Peyer's patch (tissue), 4 donors: ENCODE measurements around the gene INTU. TPM values are rescaled to one million over a fixed set of nuclear protein-coding genes. Genes with fewer than 3 reads are reported as not detected.

ENCODE experiments used
- DNase-seq, 3 donors: peaks; one replicate each; pipeline ENCODE4 v3.0.0-alpha.2; 2017 to 2019
- H3K27ac ChIP-seq, 4 donors: fragments of 200-600 bp; sonication (generic); one replicate each; pipeline ENCODE4 v1.5.1; 2016 to 2019
- H3K27me3 ChIP-seq, 2 donors: fragments of 200-600 bp; sonication (generic); one replicate each; pipeline ENCODE4 v1.5.1; 2019
- H3K36me3 ChIP-seq, 3 donors: fragments of 200-600 bp; sonication (generic); one replicate each; pipeline ENCODE4 v1.5.1; 2016 to 2019
- H3K4me1 ChIP-seq, 4 donors: fragments of 200-600 bp; sonication (generic); one replicate each; pipeline ENCODE4 v1.5.1; 2016 to 2019
- H3K4me3 ChIP-seq, 4 donors: fragments of 200-600 bp; sonication (generic); 1 replicate in 3 of 4; 2 replicates in 1 of 4; pipeline ENCODE4 v1.5.1; 2016 to 2019; ENCODE audit warnings: mild to moderate bottlenecking in 1 of 4
- H3K9me3 ChIP-seq, 4 donors: fragments of 200-600 bp; sonication (generic); one replicate each; pipeline ENCODE4 v1.5.1; 2016 to 2019; ENCODE audit warnings: mild to moderate bottlenecking in 1 of 4
- POLR2A ChIP-seq, 2 donors: fragments of 450-650 bp; IDR thresholded peaks; one replicate each; pipeline ENCODE4 v1.5.1; 2017; ENCODE audit warnings: antibody characterized with exemption in 2 of 2, mild to moderate bottlenecking in 2 of 2, moderate library complexity in 2 of 2
- total RNA-seq, 4 donors: library from RNA; depleted of rRNA; stranded (reverse); fragments of >200 nt; gene quantifications; one replicate each; pipeline ENCODE4 v1.1.0, GENCODE V29; 2016
- TF ChIP-seq, protein P1 (sequence below), 6 experiments: fragments of 450-650 bp in 4 of 6; fragments of 200-600 bp in 2 of 6; sonication (generic) in 1 of 6; IDR thresholded peaks; one replicate each; pipeline ENCODE4 v1.5.1; 2017 to 2019; ENCODE audit warnings: antibody characterized with exemption in 6 of 6, mild to moderate bottlenecking in 3 of 6, moderate library complexity in 1 of 6

The INTU gene
- total RNA-seq, 4 donors from 2014 or later, result 1.6 to 14.9 (median 2.3) TPM

DNA sequence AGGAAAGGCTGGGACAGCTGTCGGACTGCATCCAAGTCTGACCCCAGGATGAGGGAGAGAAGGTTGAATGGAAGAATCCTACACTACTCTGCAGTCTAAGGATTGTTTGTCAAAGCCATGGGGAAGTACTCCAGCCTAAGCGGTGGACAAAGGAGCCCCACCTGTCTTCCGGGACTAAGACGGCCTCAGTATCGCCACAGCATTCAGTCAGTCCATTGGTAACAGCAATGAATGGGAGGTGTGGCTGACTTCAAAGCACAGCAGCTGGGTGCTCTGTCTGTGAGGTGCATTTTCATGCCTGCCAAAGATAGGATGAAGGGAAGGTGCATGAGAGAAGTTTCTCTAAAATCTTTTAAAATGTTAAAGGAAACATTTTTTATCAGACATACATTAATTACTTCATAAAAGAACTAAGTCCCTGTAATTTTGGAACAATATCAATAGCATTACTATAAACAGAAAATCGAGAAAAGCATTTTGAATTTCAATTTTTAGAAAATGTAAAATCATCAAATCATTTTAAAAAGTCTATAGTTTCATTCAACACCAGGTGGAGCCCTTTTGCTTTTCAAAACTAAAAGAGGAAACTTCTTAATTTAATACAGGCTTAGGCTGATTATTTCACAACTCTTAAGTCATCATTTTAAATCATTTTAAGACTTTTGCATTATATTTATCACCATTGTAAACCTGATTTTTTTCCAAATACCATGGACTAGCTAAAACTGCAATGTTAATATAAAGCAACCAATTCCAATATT lies 27.6 kb upstream of the INTU start:
- no peaks in the 10 kb centered on the region for H3K9me3 ChIP-seq
- TF ChIP-seq, protein P1, sequence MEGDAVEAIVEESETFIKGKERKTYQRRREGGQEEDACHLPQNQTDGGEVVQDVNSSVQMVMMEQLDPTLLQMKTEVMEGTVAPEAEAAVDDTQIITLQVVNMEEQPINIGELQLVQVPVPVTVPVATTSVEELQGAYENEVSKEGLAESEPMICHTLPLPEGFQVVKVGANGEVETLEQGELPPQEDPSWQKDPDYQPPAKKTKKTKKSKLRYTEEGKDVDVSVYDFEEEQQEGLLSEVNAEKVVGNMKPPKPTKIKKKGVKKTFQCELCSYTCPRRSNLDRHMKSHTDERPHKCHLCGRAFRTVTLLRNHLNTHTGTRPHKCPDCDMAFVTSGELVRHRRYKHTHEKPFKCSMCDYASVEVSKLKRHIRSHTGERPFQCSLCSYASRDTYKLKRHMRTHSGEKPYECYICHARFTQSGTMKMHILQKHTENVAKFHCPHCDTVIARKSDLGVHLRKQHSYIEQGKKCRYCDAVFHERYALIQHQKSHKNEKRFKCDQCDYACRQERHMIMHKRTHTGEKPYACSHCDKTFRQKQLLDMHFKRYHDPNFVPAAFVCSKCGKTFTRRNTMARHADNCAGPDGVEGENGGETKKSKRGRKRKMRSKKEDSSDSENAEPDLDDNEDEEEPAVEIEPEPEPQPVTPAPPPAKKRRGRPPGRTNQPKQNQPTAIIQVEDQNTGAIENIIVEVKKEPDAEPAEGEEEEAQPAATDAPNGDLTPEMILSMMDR (IDR thresholded peaks at IDR 0.05), result peak in 4 of 6 experiments; percentile 44 to 49 (median 46)
- no peak for TF ChIP-seq POLR2A (IDR thresholded peaks at IDR 0.05)
- H3K27ac ChIP-seq, result no peak overlapping the region
- no peaks in the 10 kb centered on the region for H3K4me1 ChIP-seq
- no peaks in the 10 kb centered on the region for H3K27me3 ChIP-seq
- H3K36me3 ChIP-seq, result no peaks in the 10 kb centered on the region
- H3K4me3 ChIP-seq, result no peak overlapping the region
- no peak for DNase-seq

DNA sequence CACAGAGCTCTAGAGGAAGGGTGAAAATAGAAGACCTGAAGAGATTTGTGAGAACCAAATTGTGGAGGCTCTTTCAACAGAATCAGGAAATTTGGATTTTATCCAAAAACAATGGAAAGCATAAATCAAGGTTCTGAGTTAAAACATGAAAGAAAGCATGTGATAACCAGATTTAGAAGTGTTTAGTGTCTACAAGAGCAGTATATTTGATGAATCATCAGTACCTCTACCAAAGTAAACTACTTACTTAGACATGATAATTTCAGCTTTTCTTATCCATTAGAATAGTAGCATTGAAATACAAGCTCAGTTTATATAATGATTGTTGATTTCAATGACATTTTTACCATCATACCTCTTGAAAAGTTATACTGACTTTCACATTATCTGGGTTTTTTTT lies 25.9 kb upstream of the INTU start:
- Histone ChIP-seq H3K27ac (no peak overlapping the region), H3K4me1 (no peaks in the 10 kb centered on the region), H3K9me3 (no peaks in the 10 kb centered on the region), H3K27me3 (no peaks in the 10 kb centered on the region), H3K4me3 (no peak overlapping the region), H3K36me3 (no peaks in the 10 kb centered on the region)
- no peak for DNase-seq
- TF ChIP-seq POLR2A (IDR thresholded peaks at IDR 0.05), result no peak
- TF ChIP-seq, protein P1 (IDR thresholded peaks at IDR 0.05), result no peak

DNA sequence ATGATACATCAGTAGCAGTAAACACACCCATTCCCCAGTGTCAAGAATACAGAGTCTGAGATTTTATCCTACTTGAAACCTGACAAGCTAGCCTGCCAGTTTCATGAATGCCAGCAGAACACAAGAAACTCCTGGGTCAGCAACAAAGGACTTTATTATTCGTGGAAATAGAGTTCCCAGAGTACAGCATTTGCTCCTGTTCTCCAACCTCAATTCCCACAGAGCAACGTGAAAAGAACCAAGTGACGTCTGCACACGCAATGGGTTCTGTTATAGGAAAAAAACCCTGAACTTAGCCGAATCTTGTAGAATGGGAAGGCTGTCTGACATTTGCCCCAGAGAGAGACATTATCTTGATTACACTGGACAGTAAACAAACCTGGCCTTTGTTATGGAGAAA lies 23.3 kb upstream of the INTU start:
- no peak for TF ChIP-seq POLR2A (IDR thresholded peaks at IDR 0.05)
- TF ChIP-seq, protein P1 (IDR thresholded peaks at IDR 0.05), result no peak
- Histone ChIP-seq H3K27me3 (no peaks in the 10 kb centered on the region), H3K4me3 (no peak overlapping the region), H3K4me1 (no peaks in the 10 kb centered on the region), H3K9me3 (no peaks in the 10 kb centered on the region), H3K27ac (no peak overlapping the region), H3K36me3 (no peaks in the 10 kb centered on the region)
- no peak for DNase-seq

DNA sequence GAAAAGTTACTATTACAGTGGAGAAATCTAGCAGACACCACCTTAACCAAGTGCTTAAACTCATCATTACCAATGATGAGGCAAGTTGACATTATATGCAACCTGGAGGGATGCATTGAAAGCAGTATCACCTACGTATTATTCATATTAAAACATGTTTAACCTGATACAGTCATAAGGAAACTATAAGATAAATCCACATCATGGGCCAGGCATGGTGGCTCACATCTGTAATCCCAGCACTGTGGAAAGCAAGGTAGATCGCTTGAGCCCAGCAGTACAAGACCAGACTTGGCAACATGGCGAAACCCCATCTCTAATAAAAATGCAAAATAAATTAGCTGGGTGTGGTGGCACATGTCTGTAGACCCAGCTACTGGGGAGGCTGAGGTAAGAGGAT lies 22.3 kb upstream of the INTU start:
- no peak for DNase-seq
- Histone ChIP-seq H3K9me3 (no peaks in the 10 kb centered on the region), H3K27me3 (no peaks in the 10 kb centered on the region), H3K4me1 (no peaks in the 10 kb centered on the region), H3K27ac (no peak overlapping the region), H3K36me3 (no peaks in the 10 kb centered on the region), H3K4me3 (no peak overlapping the region)
- TF ChIP-seq POLR2A (IDR thresholded peaks at IDR 0.05), result no peak
- TF ChIP-seq, protein P1 (IDR thresholded peaks at IDR 0.05), result no peak

DNA sequence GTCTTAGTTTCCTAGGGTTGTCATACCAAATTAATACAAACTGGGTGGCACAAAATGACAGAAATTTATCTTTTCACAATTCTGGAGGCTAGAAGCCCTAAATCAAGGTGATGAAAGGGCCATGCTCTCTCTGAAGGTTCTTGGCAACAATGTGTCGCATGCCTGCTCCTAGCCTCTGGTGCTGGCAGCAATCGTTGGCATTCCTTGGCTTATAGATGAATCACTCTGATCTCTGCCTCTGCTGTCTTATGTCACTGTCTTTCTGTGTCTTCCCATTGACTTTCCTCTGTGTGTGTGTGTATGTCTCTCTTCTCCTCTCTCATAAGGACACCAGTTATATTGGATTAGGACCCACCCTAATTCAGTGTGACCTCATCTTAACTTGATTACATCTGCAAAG lies 15.9 kb upstream of the INTU start:
- H3K36me3 ChIP-seq, result no peaks in the 10 kb centered on the region
- H3K27me3 ChIP-seq, result no peaks in the 10 kb centered on the region
- DNase-seq, result no peak
- no peak for TF ChIP-seq POLR2A (IDR thresholded peaks at IDR 0.05)
- TF ChIP-seq, protein P1 (IDR thresholded peaks at IDR 0.05), result no peak
- no peaks in the 10 kb centered on the region for H3K4me1 ChIP-seq
- no peak overlapping the region for H3K4me3 ChIP-seq
- H3K27ac ChIP-seq, result no peak overlapping the region
- H3K9me3 ChIP-seq, result no peaks in the 10 kb centered on the region
